ENCODE data around the gene LLPH. TPM values are rescaled to one million over a fixed set of nuclear protein-coding genes. Genes with fewer than 3 reads are reported as not detected.

Gene LLPH
- total RNA-seq, 1 donor from 2014 or later = 17.1 TPM

- no peak for DNase-seq
- Histone ChIP-seq H3K9me3 (no peaks in the 10 kb centered on the region), H3K27ac (no peak overlapping the region), H3K36me3 (peaks cover 13% of the 10 kb centered on the region), H3K4me1 (peaks cover 1% of the 10 kb centered on the region), H3K4me3 (no peak overlapping the region), H3K27me3 (no peaks in the 10 kb centered on the region)
- peak; percentile 89 for ATAC-seq
- intact Hi-C loops (cut with DNase I) = no loop called here
- TF ChIP-seq CTCF (IDR thresholded peaks at IDR 0.05) = peak; percentile 27
Measured at GRCh38 chr12:66149702-66150398, 19.3 kb upstream of the LLPH start.

GRCh38 chr12:66144791-66145754, 14.5 kb upstream of the LLPH start:
- TF ChIP-seq CTCF (IDR thresholded peaks at IDR 0.05) = peak; percentile 80
- DNase-seq = no peak
- Histone ChIP-seq H3K27ac (peak overlapping the region; percentile 26), H3K4me1 (peaks cover 10% of the 10 kb centered on the region), H3K36me3 (peaks cover 15% of the 10 kb centered on the region), H3K4me3 (no peak overlapping the region), H3K27me3 (no peaks in the 10 kb centered on the region), H3K9me3 (peaks cover 5% of the 10 kb centered on the region)
- peak; percentile 96 for ATAC-seq
- intact Hi-C loops (cut with DNase I) = no loop called here

GRCh38 chr12:66143868-66144267, 13.3 kb upstream of the LLPH start:
- DNase-seq (no peak), ATAC-seq (no peak)
- intact Hi-C loops (cut with DNase I) = no loop called here
- no peak for TF ChIP-seq CTCF (IDR thresholded peaks at IDR 0.05)
- no peaks in the 10 kb centered on the region for H3K27me3 ChIP-seq
- peaks cover 25% of the 10 kb centered on the region for H3K36me3 ChIP-seq
- no peak overlapping the region for H3K4me3 ChIP-seq
- H3K4me1 ChIP-seq = peaks cover 10% of the 10 kb centered on the region
- no peak overlapping the region for H3K27ac ChIP-seq
- peaks cover 5% of the 10 kb centered on the region for H3K9me3 ChIP-seq

- DNase-seq = no peak
- intact Hi-C loops (cut with DNase I) = no loop called here
- Histone ChIP-seq H3K27me3 (no peaks in the 10 kb centered on the region), H3K4me1 (peaks cover 10% of the 10 kb centered on the region), H3K9me3 (peaks cover 5% of the 10 kb centered on the region), H3K4me3 (no peak overlapping the region), H3K27ac (no peak overlapping the region), H3K36me3 (peaks cover 32% of the 10 kb centered on the region)
- ATAC-seq = no peak
- TF ChIP-seq CTCF (IDR thresholded peaks at IDR 0.05) = no peak
Measured at GRCh38 chr12:66142826-66143225, 12.3 kb upstream of the LLPH start.

- ATAC-seq (no peak), DNase-seq (no peak)
- no peak for TF ChIP-seq CTCF (IDR thresholded peaks at IDR 0.05)
- Histone ChIP-seq H3K9me3 (peaks cover 5% of the 10 kb centered on the region), H3K27me3 (no peaks in the 10 kb centered on the region), H3K4me1 (peaks cover 10% of the 10 kb centered on the region), H3K27ac (no peak overlapping the region), H3K4me3 (no peak overlapping the region), H3K36me3 (peaks cover 36% of the 10 kb centered on the region)
- intact Hi-C loops (cut with DNase I) = no loop called here
Measured at GRCh38 chr12:66141299-66141698, 10.7 kb upstream of the LLPH start.
